Esophagus squamous epithelium (tissue), 4 donors: ENCODE results near the gene ZNF132.

Experiments used
- POLR2A ChIP-seq, 4 donors: fragments of 450-650 bp; IDR thresholded peaks; one replicate each; pipeline ENCODE4 v1.6.1; 2017; ENCODE audit warnings: antibody characterized with exemption in 4 of 4, mild to moderate bottlenecking in 4 of 4, moderate library complexity in 3 of 4
- TF ChIP-seq, protein P1 (sequence below), 6 experiments: fragments of 450-650 bp in 4 of 6; fragments of 200-600 bp in 2 of 6; sonication (generic) in 2 of 6; IDR thresholded peaks; one replicate each; pipeline ENCODE4 v1.5.1; 2016 to 2019; ENCODE audit warnings: antibody characterized with exemption in 6 of 6, mild to moderate bottlenecking in 4 of 6, moderate library complexity in 4 of 6

DNA sequence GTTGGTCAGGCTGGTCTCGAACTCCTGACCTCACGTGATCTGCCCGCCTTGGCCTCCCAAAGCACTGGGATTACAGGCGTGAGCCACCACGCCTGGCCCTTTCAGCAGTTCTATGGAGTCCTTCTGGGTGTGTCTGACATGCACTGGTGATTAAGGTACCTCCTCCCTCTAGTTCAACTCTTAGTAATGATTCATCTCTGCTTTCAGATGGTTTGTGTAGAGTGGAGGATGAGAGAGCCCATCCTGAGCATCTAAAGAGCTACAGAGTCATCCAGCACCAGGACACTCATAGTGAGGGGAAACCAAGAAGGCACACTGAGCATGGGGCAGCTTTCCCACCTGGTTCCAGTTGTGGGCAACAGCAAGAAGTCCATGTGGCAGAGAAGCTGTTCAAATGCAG lies 23.3 kb downstream of the ZNF132 start:
- TF ChIP-seq, protein P1, sequence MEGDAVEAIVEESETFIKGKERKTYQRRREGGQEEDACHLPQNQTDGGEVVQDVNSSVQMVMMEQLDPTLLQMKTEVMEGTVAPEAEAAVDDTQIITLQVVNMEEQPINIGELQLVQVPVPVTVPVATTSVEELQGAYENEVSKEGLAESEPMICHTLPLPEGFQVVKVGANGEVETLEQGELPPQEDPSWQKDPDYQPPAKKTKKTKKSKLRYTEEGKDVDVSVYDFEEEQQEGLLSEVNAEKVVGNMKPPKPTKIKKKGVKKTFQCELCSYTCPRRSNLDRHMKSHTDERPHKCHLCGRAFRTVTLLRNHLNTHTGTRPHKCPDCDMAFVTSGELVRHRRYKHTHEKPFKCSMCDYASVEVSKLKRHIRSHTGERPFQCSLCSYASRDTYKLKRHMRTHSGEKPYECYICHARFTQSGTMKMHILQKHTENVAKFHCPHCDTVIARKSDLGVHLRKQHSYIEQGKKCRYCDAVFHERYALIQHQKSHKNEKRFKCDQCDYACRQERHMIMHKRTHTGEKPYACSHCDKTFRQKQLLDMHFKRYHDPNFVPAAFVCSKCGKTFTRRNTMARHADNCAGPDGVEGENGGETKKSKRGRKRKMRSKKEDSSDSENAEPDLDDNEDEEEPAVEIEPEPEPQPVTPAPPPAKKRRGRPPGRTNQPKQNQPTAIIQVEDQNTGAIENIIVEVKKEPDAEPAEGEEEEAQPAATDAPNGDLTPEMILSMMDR (IDR thresholded peaks at IDR 0.05) = no peak
- no peak for TF ChIP-seq POLR2A (IDR thresholded peaks at IDR 0.05)
